Measurements from ENCODE around the gene ELOVL1.

GRCh38 chr1:43404353-43404752, 36.5 kb upstream of the ELOVL1 start:
- TF ChIP-seq CTCF (IDR thresholded peaks at IDR 0.05; ENCODE audit: low read depth, low read length, poor library complexity, severe bottlenecking), result no peak
- no peak for TF ChIP-seq EZH2phosphoT487 (IDR thresholded peaks at IDR 0.05; ENCODE audit: borderline replicate concordance, low read length)
